ENCODE measurements around the gene B3GLCT.

Gene B3GLCT

GRCh38 chr13:31224963-31225559, 25.3 kb downstream of the B3GLCT start:
- no peak for DNase-seq

GRCh38 chr13:31225998-31226675, 26.4 kb downstream of the B3GLCT start:
- DNase-seq = no peak

- DNase-seq = no peak
Measured at GRCh38 chr13:31227063-31227462, 27.3 kb downstream of the B3GLCT start.

GRCh38 chr13:31227870-31228269, 28.1 kb downstream of the B3GLCT start:
- DNase-seq = no peak

GRCh38 chr13:31234729-31235128, 35.0 kb downstream of the B3GLCT start:
- DNase-seq = no peak

GRCh38 chr13:31236211-31236786, 36.5 kb downstream of the B3GLCT start:
- DNase-seq = no peak

- DNase-seq = no peak
Measured at GRCh38 chr13:31240921-31241320, 41.1 kb downstream of the B3GLCT start.

GRCh38 chr13:31242367-31242766, 42.6 kb downstream of the B3GLCT start:
- no peak for DNase-seq

- DNase-seq = no peak
Measured at GRCh38 chr13:31242916-31243315, 43.1 kb downstream of the B3GLCT start.

GRCh38 chr13:31245598-31246373, 46.0 kb downstream of the B3GLCT start:
- DNase-seq = no peak

- no peak for DNase-seq
Measured at GRCh38 chr13:31246918-31247317, 47.1 kb downstream of the B3GLCT start.

GRCh38 chr13:31248361-31248760, 48.6 kb downstream of the B3GLCT start:
- no peak for DNase-seq

- DNase-seq = no peak
Measured at GRCh38 chr13:31248965-31249539, 49.3 kb downstream of the B3GLCT start.

- no peak for DNase-seq
Measured at GRCh38 chr13:31250435-31250834, 50.7 kb downstream of the B3GLCT start.

- DNase-seq = no peak
Measured at GRCh38 chr13:31261241-31261640, 61.5 kb downstream of the B3GLCT start.

GRCh38 chr13:31263346-31263745, 63.6 kb downstream of the B3GLCT start:
- no peak for DNase-seq

GRCh38 chr13:31264151-31264550, 64.4 kb downstream of the B3GLCT start:
- DNase-seq = no peak

GRCh38 chr13:31267126-31267784, 67.5 kb downstream of the B3GLCT start:
- DNase-seq = no peak

- DNase-seq = no peak
Measured at GRCh38 chr13:31274390-31274789, 74.6 kb downstream of the B3GLCT start.

- DNase-seq = no peak
Measured at GRCh38 chr13:31276421-31276820, 76.6 kb downstream of the B3GLCT start.

GRCh38 chr13:31278869-31279268, 79.1 kb downstream of the B3GLCT start:
- DNase-seq = no peak

- no peak for DNase-seq
Measured at GRCh38 chr13:31282741-31283455, 83.1 kb downstream of the B3GLCT start.
